ENCODE data around the gene LSR. TPM values are rescaled to one million over a fixed set of nuclear protein-coding genes. Genes with fewer than 3 reads are reported as not detected.

Gene LSR
- total and polyA plus RNA-seq, 2 donors (not counting 1 experiment from before 2014, with no cell fraction given) = 37.2 to 45.3 TPM

- H3K4me3 Mint-ChIP-seq = no peak overlapping the region
- H3K4me1 Mint-ChIP-seq = peaks cover 17% of the 10 kb centered on the region
- H3K27ac Mint-ChIP-seq = no peak overlapping the region
- H3K79me2 ChIP-seq (ENCODE audit: control insufficient read depth, insufficient read depth, low read length) = no peaks in the 10 kb centered on the region
- intact Hi-C loops (cut with micrococcal nuclease) = no loop called here
- H3K4me1 ChIP-seq (ENCODE audit: control insufficient read depth in 2 of 2, insufficient read depth in 2 of 2, low read length in 2 of 2) = peaks cover 16 to 20% of the 10 kb centered on the region in 2 donors
- H3K36me3 ChIP-seq (replicated peaks in 1 of 2; ENCODE audit: control extremely low read depth in 1 of 2, control insufficient read depth in 1 of 2, extremely low read depth in 1 of 2, insufficient read depth in 2 of 2, low read length in 1 of 2) = no peaks in the 10 kb centered on the region
- WGBS (ENCODE audit: insufficient coverage) = 100% methylated on average over 4 of the region's 5 CpGs
- peaks cover 3% of the 10 kb centered on the region for H3K27me3 Mint-ChIP-seq
- H3K4me3 ChIP-seq (ENCODE audit: control extremely low read depth in 1 of 5, extremely low read depth in 1 of 5, insufficient read depth in 1 of 5, low read depth in 2 of 5, low read length in 4 of 5) = no peak overlapping the region
- H3K27ac ChIP-seq (ENCODE audit: low read length in 2 of 2) = no peak overlapping the region
- H3K27me3 ChIP-seq (replicated peaks in 1 of 4; ENCODE audit: control extremely low read depth in 1 of 4, control insufficient read depth in 3 of 4, insufficient read depth in 4 of 4, low read length in 3 of 4) = no peaks in the 10 kb centered on the region
- no peak overlapping the region for H2AFZ ChIP-seq (ENCODE audit: insufficient read depth, low read depth, low read length, poor library complexity, severe bottlenecking)
- TF ChIP-seq CTCF (IDR thresholded peaks at IDR 0.05) (no peak), EZH2 (IDR thresholded peaks at IDR 0.05; ENCODE audit: borderline replicate concordance, insufficient read depth, low read depth, low read length, poor library complexity, severe bottlenecking) (no peak)
- ATAC-seq (ENCODE audit: low read depth) (no peak), DNase-seq (no peak)
- H3K9ac ChIP-seq (ENCODE audit: low read length) = no peak overlapping the region
- H4K20me1 ChIP-seq (ENCODE audit: control insufficient read depth, insufficient read depth, low read length, poor library complexity, severe bottlenecking) = no peaks in the 10 kb centered on the region
- peaks cover 0 to 14% (median 0%) of the 10 kb centered on the region in 3 donors for H3K9me3 ChIP-seq (ENCODE audit: control extremely low read depth in 1 of 3, control insufficient read depth in 2 of 3, insufficient read depth in 1 of 3, low read length in 2 of 3)
- H3K9me3 Mint-ChIP-seq (ENCODE audit: insufficient read depth) = no peaks in the 10 kb centered on the region
- CTCF ChIA-PET = interaction anchor here (1.2 kb wide), 1 partner anchor 9 kb away, joined by 3 read pairs; no protein-coding TSS in a partner anchor
- POLR2A ChIA-PET = interaction anchor here (0.7 to 1.2 kb wide), 2 partner anchors 22 to 127 kb away, joined by 3 to 6 read pairs; no protein-coding TSS in a partner anchor
- no peak overlapping the region for H3K4me2 ChIP-seq (replicated peaks; ENCODE audit: low read depth, low read length, poor library complexity, severe bottlenecking)
Observed at GRCh38 chr19:35226748-35227147, 22.1 kb upstream of the LSR start.

- Histone ChIP-seq H4K20me1 (ENCODE audit: control insufficient read depth, insufficient read depth, low read length, poor library complexity, severe bottlenecking) (no peaks in the 10 kb centered on the region), H3K9me3 (ENCODE audit: control extremely low read depth in 1 of 3, control insufficient read depth in 2 of 3, insufficient read depth in 1 of 3, low read length in 2 of 3) (peaks cover 0 to 4% (median 0%) of the 10 kb centered on the region in 3 donors), H3K27ac (ENCODE audit: low read length in 2 of 2) (no peak within 1 kb of the TSS), H3K4me3 (ENCODE audit: control extremely low read depth in 1 of 5, extremely low read depth in 1 of 5, insufficient read depth in 1 of 5, low read depth in 2 of 5, low read length in 4 of 5) (no peak within 1 kb of the TSS), H3K27me3 (replicated peaks in 1 of 4; ENCODE audit: control extremely low read depth in 1 of 4, control insufficient read depth in 3 of 4, insufficient read depth in 4 of 4, low read length in 3 of 4) (no peaks in the 10 kb centered on the region), H3K9ac (ENCODE audit: low read length) (no peak within 1 kb of the TSS), H3K36me3 (replicated peaks in 1 of 2; ENCODE audit: control extremely low read depth in 1 of 2, control insufficient read depth in 1 of 2, extremely low read depth in 1 of 2, insufficient read depth in 2 of 2, low read length in 1 of 2) (no peaks in the 10 kb centered on the region), H2AFZ (ENCODE audit: insufficient read depth, low read depth, low read length, poor library complexity, severe bottlenecking) (no peak within 1 kb of the TSS), H3K4me1 (ENCODE audit: control insufficient read depth in 2 of 2, insufficient read depth in 2 of 2, low read length in 2 of 2) (peaks cover 16 to 20% of the 10 kb centered on the region in 2 donors), H3K4me2 (replicated peaks; ENCODE audit: low read depth, low read length, poor library complexity, severe bottlenecking) (no peak within 1 kb of the TSS), H3K79me2 (ENCODE audit: control insufficient read depth, insufficient read depth, low read length) (no peaks in the 10 kb centered on the region)
- CTCF ChIA-PET = no interaction called here
- DNase-seq (no peak), ATAC-seq (ENCODE audit: low read depth) (no peak)
- no peak within 1 kb of the TSS for H3K4me3 Mint-ChIP-seq
- 92% methylated on average over 8 of the region's 14 CpGs for WGBS (ENCODE audit: insufficient coverage)
- H3K27ac Mint-ChIP-seq = peak within 1 kb of the TSS; percentile 26
- peaks cover 3% of the 10 kb centered on the region for H3K27me3 Mint-ChIP-seq
- peaks cover 13% of the 10 kb centered on the region for H3K4me1 Mint-ChIP-seq
- no peaks in the 10 kb centered on the region for H3K9me3 Mint-ChIP-seq (ENCODE audit: insufficient read depth)
- intact Hi-C loops (cut with micrococcal nuclease) = no loop called here
- POLR2A ChIA-PET = no interaction called here
- no peak for TF ChIP-seq EZH2 (IDR thresholded peaks at IDR 0.05; ENCODE audit: borderline replicate concordance, insufficient read depth, low read depth, low read length, poor library complexity, severe bottlenecking)
- no peak for TF ChIP-seq CTCF (IDR thresholded peaks at IDR 0.05)
Observed at GRCh38 chr19:35228177-35228930, 20.4 kb upstream of the LSR start, which contains the start of gene FAM187B. FAM187B (minus strand) TSS chr19:35228739; CDS start chr19:35228680, 59 bp downstream.
